RWPE2 (cell line): ENCODE data around the gene SLC5A1.

Source experiments
- ATAC-seq: fragments of 200-7000 bp; cut with Tn5 transposase; 3 replicates; pipeline ENCODE4 v1.9.1; 2021; ENCODE audit warnings: low read depth
- DNase-seq: peaks from one replicate; pipeline ENCODE4 v3.0.0-alpha.2; 2020; ENCODE audit warnings: low spot score
- H3K27ac ChIP-seq: fragments of 450-650 bp; 2 replicates; pipeline ENCODE4 v1.5.1; 2017; ENCODE audit warnings: mild to moderate bottlenecking; ENCODE audit not compliant: poor library complexity, severe bottlenecking
- H3K27me3 ChIP-seq: fragments of 250-450 bp; sonication (Bioruptor Pico); 2 replicates; pipeline ENCODE4 v1.5.1; 2021; ENCODE audit warnings: mild to moderate bottlenecking, moderate library complexity; ENCODE audit not compliant: insufficient read depth, poor library complexity, severe bottlenecking
- H3K36me3 ChIP-seq: fragments of 250-450 bp; sonication (Bioruptor Pico); 2 replicates; pipeline ENCODE4 v1.5.1; 2020; ENCODE audit warnings: low read depth, mild to moderate bottlenecking, moderate library complexity
- H3K4me1 ChIP-seq: fragments of 250-450 bp; sonication (Bioruptor Pico); 2 replicates; pipeline ENCODE4 v1.5.1; 2021; ENCODE audit warnings: mild to moderate bottlenecking, moderate library complexity; ENCODE audit not compliant: insufficient read depth, poor library complexity, severe bottlenecking
- H3K4me3 ChIP-seq: fragments of 250-450 bp; sonication (Bioruptor Pico); 2 replicates; pipeline ENCODE4 v1.5.1; 2021; ENCODE audit warnings: mild to moderate bottlenecking, moderate library complexity; ENCODE audit not compliant: severe bottlenecking
- H3K9me3 ChIP-seq: fragments of 250-450 bp; sonication (Bioruptor Pico); 2 replicates; pipeline ENCODE4 v1.5.1; 2021; ENCODE audit warnings: mild to moderate bottlenecking, moderate library complexity; ENCODE audit not compliant: severe bottlenecking
- CTCF ChIP-seq: fragments of 450-650 bp; IDR thresholded peaks from one replicate; pipeline ENCODE4 v1.5.1; 2017; ENCODE audit warnings: mild to moderate bottlenecking, moderate library complexity; ENCODE audit not compliant: poor library complexity, severe bottlenecking

SLC5A1 gene

GRCh38 chr22:32044913-32045312 is 1.9 kb downstream of the SLC5A1 start:
- no peak for ATAC-seq
- no peak overlapping the region for H3K4me3 ChIP-seq
- no peak for DNase-seq

GRCh38 chr22:32048069-32048468 is 5.0 kb downstream of the SLC5A1 start:
- ATAC-seq (no peak), DNase-seq (no peak)
- no peak for TF ChIP-seq CTCF

More at GRCh38 chr22:32044913-32045312, 1.9 kb downstream of the SLC5A1 start:
- Histone ChIP-seq H3K4me1 (peaks cover under 1% of the 10 kb centered on the region), H3K9me3 (no peaks in the 10 kb centered on the region), H3K27ac (no peak overlapping the region), H3K27me3 (no peaks in the 10 kb centered on the region), H3K36me3 (no peaks in the 10 kb centered on the region)
- no peak for TF ChIP-seq CTCF

GRCh38 chr22:32050678-32051515 is 7.8 kb downstream of the SLC5A1 start:
- DNase-seq (peak; percentile 88), ATAC-seq (peak; percentile 97)
- Histone ChIP-seq H3K27me3 (no peaks in the 10 kb centered on the region), H3K27ac (peak overlapping the region; percentile 57), H3K36me3 (no peaks in the 10 kb centered on the region), H3K4me1 (peaks cover 12% of the 10 kb centered on the region), H3K4me3 (no peak overlapping the region), H3K9me3 (no peaks in the 10 kb centered on the region)
- no peak for TF ChIP-seq CTCF

More at GRCh38 chr22:32048069-32048468, 5.0 kb downstream of the SLC5A1 start:
- no peak overlapping the region for H3K4me3 ChIP-seq
- no peaks in the 10 kb centered on the region for H3K27me3 ChIP-seq
- no peaks in the 10 kb centered on the region for H3K9me3 ChIP-seq
- peaks cover 12% of the 10 kb centered on the region for H3K4me1 ChIP-seq
- H3K27ac ChIP-seq: no peak overlapping the region
- H3K36me3 ChIP-seq: no peaks in the 10 kb centered on the region

- Histone ChIP-seq H3K4me3 (no peak overlapping the region), H3K36me3 (no peaks in the 10 kb centered on the region), H3K27me3 (no peaks in the 10 kb centered on the region), H3K27ac (no peak overlapping the region), H3K9me3 (no peaks in the 10 kb centered on the region), H3K4me1 (peaks cover 12% of the 10 kb centered on the region)
- ATAC-seq (no peak), DNase-seq (no peak)
- no peak for TF ChIP-seq CTCF
Observed at GRCh38 chr22:32052244-32052643, 9.2 kb downstream of the SLC5A1 start.
